HepG2 (cell line): ENCODE measurements around the gene LAPTM4A. TPM values are rescaled to one million over a fixed set of nuclear protein-coding genes. Genes with fewer than 3 reads are reported as not detected.
A peak's percentile ranks its signal among the peaks of the same experiment; 100 is the strongest.

Source experiments
- FIP1L1 ChIP-seq: fragments of 200-400 bp; formaldehyde crosslinking; IDR thresholded peaks from 2 replicates; pipeline ENCODE4 v1.6.1; 2018; ENCODE audit warnings: low read depth, mild to moderate bottlenecking, low read length, moderate library complexity, borderline replicate concordance; ENCODE audit not compliant: insufficient read depth
- GTF3A ChIP-seq: sonication (generic); formaldehyde crosslinking; conservative IDR thresholded peaks from 2 replicates; pipeline ENCODE4 v1.4.0; 2020; ENCODE audit warnings: mild to moderate bottlenecking, missing genetic modification reagents
- MXD3 ChIP-seq: IDR thresholded peaks from 2 replicates; pipeline ENCODE4 v1.6.1; 2016; ENCODE audit warnings: mild to moderate bottlenecking, missing biosample characterization, missing genetic modification reagents
- PITX1 ChIP-seq: sonication (generic); formaldehyde crosslinking; IDR thresholded peaks from 2 replicates; pipeline ENCODE4 v1.5.1; 2020; ENCODE audit warnings: mild to moderate bottlenecking, missing genetic modification reagents
- RAD21 ChIP-seq: fragments of 450-650 bp; formaldehyde crosslinking; IDR thresholded peaks from 2 replicates; pipeline ENCODE4 v1.5.0; 2020; ENCODE audit warnings: mild to moderate bottlenecking
- REPIN1 ChIP-seq: sonication (generic); formaldehyde crosslinking; IDR thresholded peaks from 2 replicates; pipeline ENCODE4 v1.8.0; 2022; ENCODE audit warnings: missing genetic modification reagents, low read depth, mild to moderate bottlenecking, borderline replicate concordance
- ZBTB34 ChIP-seq: sonication (generic); formaldehyde crosslinking; IDR thresholded peaks from 2 replicates; pipeline ENCODE4 v1.8.0; 2022; ENCODE audit warnings: mild to moderate bottlenecking, missing genetic modification reagents
- ZNF180 ChIP-seq: sonication (generic); formaldehyde crosslinking; IDR thresholded peaks from 2 replicates; pipeline ENCODE4 v1.4.0; 2020; ENCODE audit warnings: low read depth, missing genetic modification reagents, borderline replicate concordance
- ZNF331 ChIP-seq: sonication (generic); formaldehyde crosslinking; IDR thresholded peaks from 2 replicates; pipeline ENCODE4 v1.4.0; 2020; ENCODE audit warnings: missing genetic modification reagents
- ZNF362 ChIP-seq: sonication (generic); formaldehyde crosslinking; IDR thresholded peaks from 2 replicates; pipeline ENCODE4 v1.4.0; 2020; ENCODE audit warnings: missing genetic modification reagents, mild to moderate bottlenecking, borderline replicate concordance
- ZNF567 ChIP-seq: sonication (generic); formaldehyde crosslinking; IDR thresholded peaks from 2 replicates; pipeline ENCODE4 v1.8.1; 2023; ENCODE audit warnings: mild to moderate bottlenecking, missing genetic modification reagents, borderline replicate concordance
- polyA plus RNA-seq, 8 experiments: library from polyadenylated mRNA; depleted of rRNA in 3 of 8; stranded (reverse) in 7 of 8; unstranded in 1 of 8; fragments of >200 nt; fragmentation: Illumina TruSeq in 4 of 8; extraction: Trizol in 4 of 8; gene quantifications; 2 replicates each; pipeline versions ENCODE4 v1.2.1 to v1.2.3, GENCODE V29; 2011 to 2016; ENCODE audit warnings: low read depth in 4 of 8, missing spikeins in 1 of 8, mixed read lengths in 1 of 8; ENCODE audit not compliant: insufficient read depth in 1 of 8
- total RNA-seq, 5 experiments: library from RNA; depleted of rRNA; stranded (reverse); fragments of >200 nt; fragmentation: Illumina TruSeq; extraction: Trizol; gene quantifications; 2 replicates each; pipeline ENCODE4 v1.2.3, GENCODE V29; 2016; ENCODE audit warnings: low read depth in 1 of 5
- TF ChIP-seq, protein P1 (sequence below): sonication (generic); formaldehyde crosslinking; IDR thresholded peaks from one replicate; pipeline ENCODE4 v1.5.1; 2020; ENCODE audit warnings: mild to moderate bottlenecking, missing genetic modification reagents; ENCODE audit errors: not compliant biosample characterization
- TF ChIP-seq, protein P2 (sequence below): sonication (generic); formaldehyde crosslinking; IDR thresholded peaks from 2 replicates; pipeline ENCODE4 v1.9.0; 2021; ENCODE audit warnings: missing genetic modification reagents, mild to moderate bottlenecking, borderline replicate concordance
- TF ChIP-seq, protein P3 (sequence below): sonication (generic); formaldehyde crosslinking; IDR thresholded peaks from 2 replicates; pipeline ENCODE4 v1.8.0; 2022; ENCODE audit warnings: mild to moderate bottlenecking, missing genetic modification reagents, borderline replicate concordance

The LAPTM4A gene
- total and polyA plus RNA-seq, 2 of the 13 experiments (the other 11 are each of a cell fraction or from before 2014, with no cell fraction given), result 116 to 558 TPM

DNA sequence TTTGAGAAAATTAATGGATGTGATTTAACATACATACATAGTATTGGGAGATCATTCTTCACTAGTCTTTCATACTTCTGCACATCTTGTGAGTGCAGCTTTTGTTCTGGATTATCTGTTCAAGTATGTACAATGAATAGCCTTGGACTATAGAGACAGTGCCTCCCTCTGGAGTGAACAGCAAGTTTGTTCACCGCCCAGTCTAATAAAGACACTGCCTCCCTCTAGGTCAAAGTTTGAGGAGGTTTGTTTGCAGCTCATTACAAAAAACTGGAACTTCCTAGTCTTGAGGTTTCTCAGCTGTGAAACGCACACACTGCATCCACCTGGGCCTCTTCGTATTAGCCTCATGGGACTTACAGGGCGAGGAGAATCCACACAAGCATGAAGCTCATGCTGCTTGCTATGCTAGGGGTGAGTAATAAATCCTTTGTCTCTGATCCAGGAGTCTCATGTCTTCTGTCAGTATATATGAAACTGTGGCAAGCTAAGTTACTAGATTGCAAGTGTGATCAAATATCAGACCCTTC lies 26.0 kb upstream of the LAPTM4A start (continued):
- TF ChIP-seq, protein P1, sequence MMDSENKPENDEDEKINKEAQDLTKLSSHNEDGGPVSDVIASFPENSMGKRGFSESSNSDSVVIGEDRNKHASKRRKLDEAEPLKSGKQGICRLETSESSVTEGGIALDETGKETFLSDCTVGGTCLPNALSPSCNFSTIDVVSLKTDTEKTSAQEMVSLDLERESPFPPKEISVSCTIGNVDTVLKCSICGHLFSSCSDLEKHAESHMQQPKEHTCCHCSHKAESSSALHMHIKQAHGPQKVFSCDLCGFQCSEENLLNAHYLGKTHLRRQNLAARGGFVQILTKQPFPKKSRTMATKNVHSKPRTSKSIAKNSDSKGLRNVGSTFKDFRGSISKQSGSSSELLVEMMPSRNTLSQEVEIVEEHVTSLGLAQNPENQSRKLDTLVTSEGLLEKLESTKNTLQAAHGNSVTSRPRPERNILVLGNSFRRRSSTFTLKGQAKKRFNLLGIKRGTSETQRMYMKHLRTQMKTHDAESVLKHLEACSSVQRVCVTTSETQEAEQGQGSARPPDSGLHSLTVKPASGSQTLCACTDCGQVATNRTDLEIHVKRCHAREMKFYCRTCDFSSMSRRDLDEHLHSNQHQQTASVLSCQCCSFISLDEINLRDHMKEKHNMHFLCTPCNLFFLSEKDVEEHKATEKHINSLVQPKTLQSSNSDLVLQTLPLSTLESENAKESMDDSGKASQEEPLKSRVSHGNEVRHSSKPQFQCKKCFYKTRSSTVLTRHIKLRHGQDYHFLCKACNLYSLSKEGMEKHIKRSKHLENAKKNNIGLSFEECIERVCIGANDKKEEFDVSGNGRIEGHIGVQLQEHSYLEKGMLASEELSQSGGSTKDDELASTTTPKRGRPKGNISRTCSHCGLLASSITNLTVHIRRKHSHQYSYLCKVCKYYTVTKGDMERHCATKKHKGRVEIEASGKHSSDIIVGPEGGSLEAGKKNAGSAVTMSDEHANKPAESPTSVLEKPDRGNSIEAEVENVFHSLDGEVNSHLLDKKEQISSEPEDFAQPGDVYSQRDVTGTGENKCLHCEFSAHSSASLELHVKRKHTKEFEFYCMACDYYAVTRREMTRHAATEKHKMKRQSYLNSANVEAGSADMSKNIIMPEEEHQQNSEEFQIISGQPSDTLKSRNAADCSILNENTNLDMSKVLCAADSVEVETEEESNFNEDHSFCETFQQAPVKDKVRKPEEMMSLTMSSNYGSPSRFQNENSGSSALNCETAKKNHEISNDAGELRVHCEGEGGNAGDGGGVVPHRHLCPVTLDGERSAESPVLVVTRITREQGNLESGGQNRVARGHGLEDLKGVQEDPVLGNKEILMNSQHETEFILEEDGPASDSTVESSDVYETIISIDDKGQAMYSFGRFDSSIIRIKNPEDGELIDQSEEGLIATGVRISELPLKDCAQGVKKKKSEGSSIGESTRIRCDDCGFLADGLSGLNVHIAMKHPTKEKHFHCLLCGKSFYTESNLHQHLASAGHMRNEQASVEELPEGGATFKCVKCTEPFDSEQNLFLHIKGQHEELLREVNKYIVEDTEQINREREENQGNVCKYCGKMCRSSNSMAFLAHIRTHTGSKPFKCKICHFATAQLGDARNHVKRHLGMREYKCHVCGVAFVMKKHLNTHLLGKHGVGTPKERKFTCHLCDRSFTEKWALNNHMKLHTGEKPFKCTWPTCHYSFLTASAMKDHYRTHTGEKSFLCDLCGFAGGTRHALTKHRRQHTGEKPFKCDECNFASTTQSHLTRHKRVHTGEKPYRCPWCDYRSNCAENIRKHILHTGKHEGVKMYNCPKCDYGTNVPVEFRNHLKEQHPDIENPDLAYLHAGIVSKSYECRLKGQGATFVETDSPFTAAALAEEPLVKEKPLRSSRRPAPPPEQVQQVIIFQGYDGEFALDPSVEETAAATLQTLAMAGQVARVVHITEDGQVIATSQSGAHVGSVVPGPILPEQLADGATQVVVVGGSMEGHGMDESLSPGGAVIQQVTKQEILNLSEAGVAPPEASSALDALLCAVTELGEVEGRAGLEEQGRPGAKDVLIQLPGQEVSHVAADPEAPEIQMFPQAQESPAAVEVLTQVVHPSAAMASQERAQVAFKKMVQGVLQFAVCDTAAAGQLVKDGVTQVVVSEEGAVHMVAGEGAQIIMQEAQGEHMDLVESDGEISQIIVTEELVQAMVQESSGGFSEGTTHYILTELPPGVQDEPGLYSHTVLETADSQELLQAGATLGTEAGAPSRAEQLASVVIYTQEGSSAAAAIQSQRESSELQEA (CRISPR knock-in tag), result no peak
- TF ChIP-seq ZNF567 (CRISPR knock-in tag) (no peak), ZNF362 (no peak), MXD3 (CRISPR knock-in tag) (no peak), REPIN1 (CRISPR knock-in tag) (peak; percentile 16; the same call in 1 of the 2 replicates), ZNF180 (CRISPR knock-in tag) (no peak), PITX1 (CRISPR knock-in tag) (0 out of 2 replicates have a peak, but pooled peaks have one; percentile 17), ZNF331 (CRISPR knock-in tag) (0 out of 2 replicates have a peak, but pooled peaks have one; percentile 25), GTF3A (CRISPR knock-in tag) (no peak), ZBTB34 (CRISPR knock-in tag) (no peak), RAD21 (0 out of 2 replicates have a peak, but pooled peaks have one; percentile 16), FIP1L1 (no peak)
- TF ChIP-seq, protein P2, sequence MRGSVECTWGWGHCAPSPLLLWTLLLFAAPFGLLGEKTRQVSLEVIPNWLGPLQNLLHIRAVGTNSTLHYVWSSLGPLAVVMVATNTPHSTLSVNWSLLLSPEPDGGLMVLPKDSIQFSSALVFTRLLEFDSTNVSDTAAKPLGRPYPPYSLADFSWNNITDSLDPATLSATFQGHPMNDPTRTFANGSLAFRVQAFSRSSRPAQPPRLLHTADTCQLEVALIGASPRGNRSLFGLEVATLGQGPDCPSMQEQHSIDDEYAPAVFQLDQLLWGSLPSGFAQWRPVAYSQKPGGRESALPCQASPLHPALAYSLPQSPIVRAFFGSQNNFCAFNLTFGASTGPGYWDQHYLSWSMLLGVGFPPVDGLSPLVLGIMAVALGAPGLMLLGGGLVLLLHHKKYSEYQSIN (CRISPR knock-in tag), result no peak
- TF ChIP-seq, protein P3, sequence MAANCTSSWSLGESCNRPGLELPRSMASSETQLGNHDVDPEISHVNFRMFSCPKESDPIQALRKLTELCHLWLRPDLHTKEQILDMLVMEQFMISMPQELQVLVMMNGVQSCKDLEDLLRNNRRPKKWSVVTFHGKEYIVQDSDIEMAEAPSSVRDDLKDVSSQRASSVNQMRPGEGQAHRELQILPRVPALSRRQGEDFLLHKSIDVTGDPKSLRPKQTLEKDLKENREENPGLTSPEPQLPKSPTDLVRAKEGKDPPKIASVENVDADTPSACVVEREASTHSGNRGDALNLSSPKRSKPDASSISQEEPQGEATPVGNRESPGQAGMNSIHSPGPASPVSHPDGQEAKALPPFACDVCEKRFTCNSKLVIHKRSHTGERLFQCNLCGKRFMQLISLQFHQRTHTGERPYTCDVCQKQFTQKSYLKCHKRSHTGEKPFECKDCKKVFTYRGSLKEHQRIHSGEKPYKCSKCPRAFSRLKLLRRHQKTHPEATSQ (CRISPR knock-in tag), result 0 out of 2 replicates have a peak, but pooled peaks have one; percentile 37
